DND-41 (cell line): ENCODE results near the gene ZFP69B.

Experiments used
- EZH2 ChIP-seq: IDR thresholded peaks from 3 replicates; pipeline ENCODE4 v1.6.1; 2012; ENCODE audit warnings: borderline replicate concordance, low read depth, mild to moderate bottlenecking, moderate library complexity, low read length, inconsistent platforms; ENCODE audit not compliant: severe bottlenecking
- TF ChIP-seq, protein P1 (sequence below): IDR thresholded peaks from 2 replicates; pipeline ENCODE4 v1.5.1; 2012; ENCODE audit warnings: borderline replicate concordance, low read length, moderate library complexity, mild to moderate bottlenecking; ENCODE audit not compliant: poor library complexity, severe bottlenecking; ENCODE audit errors: extremely low read depth

DNA sequence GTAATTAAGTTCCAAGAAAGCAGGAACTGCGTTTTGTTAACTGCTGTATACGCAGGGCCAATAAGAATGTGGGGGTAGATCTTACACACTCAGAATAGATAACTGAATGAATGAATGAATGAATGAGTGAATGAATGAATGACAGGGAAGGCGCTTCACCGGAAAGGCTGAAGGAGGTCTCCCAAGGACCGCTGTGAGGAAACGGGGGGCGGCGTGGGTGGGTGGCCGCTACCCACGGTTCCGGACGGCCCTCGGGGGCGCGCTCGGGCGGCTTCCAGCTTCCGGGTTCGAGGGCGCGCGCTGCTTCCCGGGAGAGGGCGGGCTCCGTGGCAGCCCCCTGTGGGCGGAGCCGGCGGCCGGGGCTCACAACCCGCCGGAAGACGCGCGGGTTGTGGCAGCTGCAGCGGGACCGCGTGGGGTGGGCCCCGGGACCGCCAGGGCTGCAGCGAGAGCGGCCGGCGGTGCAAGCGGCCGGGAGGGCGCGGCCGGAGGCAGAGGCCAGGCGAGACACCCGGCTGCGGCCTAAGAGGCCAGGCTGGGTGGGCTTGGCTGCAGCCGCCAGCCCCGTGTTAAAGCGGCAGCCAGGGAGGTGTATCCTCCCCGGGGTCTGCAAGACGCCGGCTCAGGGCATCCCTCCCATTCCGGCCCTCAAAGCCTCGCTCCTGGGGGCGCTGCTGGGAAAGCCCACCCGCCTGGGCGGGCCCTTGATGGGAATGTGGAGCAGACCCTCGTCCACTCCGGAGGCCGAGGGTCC, 26.8 kb downstream of the ZFP69B start, which contains the start of gene ZFP69:
- TF ChIP-seq, protein P1, sequence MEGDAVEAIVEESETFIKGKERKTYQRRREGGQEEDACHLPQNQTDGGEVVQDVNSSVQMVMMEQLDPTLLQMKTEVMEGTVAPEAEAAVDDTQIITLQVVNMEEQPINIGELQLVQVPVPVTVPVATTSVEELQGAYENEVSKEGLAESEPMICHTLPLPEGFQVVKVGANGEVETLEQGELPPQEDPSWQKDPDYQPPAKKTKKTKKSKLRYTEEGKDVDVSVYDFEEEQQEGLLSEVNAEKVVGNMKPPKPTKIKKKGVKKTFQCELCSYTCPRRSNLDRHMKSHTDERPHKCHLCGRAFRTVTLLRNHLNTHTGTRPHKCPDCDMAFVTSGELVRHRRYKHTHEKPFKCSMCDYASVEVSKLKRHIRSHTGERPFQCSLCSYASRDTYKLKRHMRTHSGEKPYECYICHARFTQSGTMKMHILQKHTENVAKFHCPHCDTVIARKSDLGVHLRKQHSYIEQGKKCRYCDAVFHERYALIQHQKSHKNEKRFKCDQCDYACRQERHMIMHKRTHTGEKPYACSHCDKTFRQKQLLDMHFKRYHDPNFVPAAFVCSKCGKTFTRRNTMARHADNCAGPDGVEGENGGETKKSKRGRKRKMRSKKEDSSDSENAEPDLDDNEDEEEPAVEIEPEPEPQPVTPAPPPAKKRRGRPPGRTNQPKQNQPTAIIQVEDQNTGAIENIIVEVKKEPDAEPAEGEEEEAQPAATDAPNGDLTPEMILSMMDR: no peak
- TF ChIP-seq EZH2: no peak
